ENCODE data around the gene FNDC3A. TPM values are rescaled to one million over a fixed set of nuclear protein-coding genes. Genes with fewer than 3 reads are reported as not detected.
"Not testable (repeated sequence)": the region's sequence is repeated elsewhere in the genome, so short reads cannot be mapped to it uniquely, and the experiment has no call there.

Gene FNDC3A
- total and polyA plus RNA-seq, 4 donors, result 14.9 to 70.2 (median 47.3) TPM

DNA sequence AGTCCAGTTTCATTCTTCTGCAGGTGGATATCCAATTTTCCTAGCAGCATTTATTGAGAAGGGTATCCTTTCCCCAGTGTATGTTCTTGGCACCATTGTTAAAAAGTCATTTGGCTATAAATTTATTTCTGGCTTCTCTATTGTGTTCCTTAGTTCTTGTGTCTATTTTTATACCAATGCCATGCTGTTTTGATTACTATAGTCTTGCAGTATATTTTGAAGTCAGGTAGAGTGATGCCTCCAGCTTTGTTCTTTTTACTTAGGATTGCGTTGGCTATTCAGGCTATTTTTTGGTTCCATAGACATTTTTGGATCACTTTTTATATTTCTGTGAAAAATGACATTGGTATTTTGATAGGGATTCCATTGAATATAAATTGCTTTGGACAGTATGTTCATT is 172.7 kb downstream of the FNDC3A start:
- H3K27me3 ChIP-seq (ENCODE audit: control insufficient read depth in 1 of 2, insufficient read depth in 2 of 2, low read length in 1 of 2), result no peaks in the 10 kb centered on the region
- ATAC-seq (ENCODE audit: low FRiP score) (no peak), DNase-seq (no peak)
- H3K4me1 ChIP-seq (ENCODE audit: control insufficient read depth in 1 of 2, insufficient read depth in 2 of 2, low read length in 2 of 2), result no peaks in the 10 kb centered on the region
- H3K4me3 ChIP-seq (ENCODE audit: low read length in 2 of 2), result no peak overlapping the region
- H3K9me3 ChIP-seq (ENCODE audit: control insufficient read depth, low read length), result peaks cover 1% of the 10 kb centered on the region
- intact Hi-C loops (cut with DNase I), result no loop called here
- H3K27ac ChIP-seq (ENCODE audit: low read depth in 1 of 2, low read length in 2 of 2), result no peak overlapping the region
- WGBS, 2 donors, result 97% methylated on average over 1 of the region's 1 CpG
- H3K36me3 ChIP-seq (ENCODE audit: control insufficient read depth in 1 of 2, insufficient read depth in 2 of 2, low read length in 1 of 2), result peaks cover 0 to 3% of the 10 kb centered on the region in 2 donors

- H3K36me3 ChIP-seq (ENCODE audit: control insufficient read depth in 1 of 2, insufficient read depth in 2 of 2, low read length in 1 of 2); H3K4me3 ChIP-seq (ENCODE audit: low read length in 2 of 2); H3K27me3 ChIP-seq (ENCODE audit: control insufficient read depth in 1 of 2, insufficient read depth in 2 of 2, low read length in 1 of 2); H3K4me1 ChIP-seq (ENCODE audit: control insufficient read depth in 1 of 2, insufficient read depth in 2 of 2, low read length in 2 of 2); H3K9me3 ChIP-seq (ENCODE audit: control insufficient read depth, low read length); DNase-seq; ATAC-seq (ENCODE audit: low FRiP score); H3K27ac ChIP-seq (ENCODE audit: low read depth in 1 of 2, low read length in 2 of 2); intact Hi-C loops (cut with DNase I): not testable (repeated sequence)
- 90 to 93% methylated on average over 35 of the region's 35 CpGs for WGBS, 2 donors
Measured at GRCh38 chr13:49157955-49158584, 182.4 kb downstream of the FNDC3A start.

- H3K27ac ChIP-seq (ENCODE audit: low read depth in 1 of 2, low read length in 2 of 2); H3K9me3 ChIP-seq (ENCODE audit: control insufficient read depth, low read length); intact Hi-C loops (cut with DNase I); H3K36me3 ChIP-seq (ENCODE audit: control insufficient read depth in 1 of 2, insufficient read depth in 2 of 2, low read length in 1 of 2); H3K4me3 ChIP-seq (ENCODE audit: low read length in 2 of 2); DNase-seq; H3K27me3 ChIP-seq (ENCODE audit: control insufficient read depth in 1 of 2, insufficient read depth in 2 of 2, low read length in 1 of 2); H3K4me1 ChIP-seq (ENCODE audit: control insufficient read depth in 1 of 2, insufficient read depth in 2 of 2, low read length in 2 of 2); ATAC-seq (ENCODE audit: low FRiP score): not testable (repeated sequence)
- 98 to 99% methylated on average over 8 of the region's 8 CpGs for WGBS, 2 donors
Measured at GRCh38 chr13:49163162-49163561, 187.4 kb downstream of the FNDC3A start.

GRCh38 chr13:49164712-49165111 is 189.0 kb downstream of the FNDC3A start:
- H3K36me3 ChIP-seq (ENCODE audit: control insufficient read depth in 1 of 2, insufficient read depth in 2 of 2, low read length in 1 of 2), result peaks cover 4 to 8% of the 10 kb centered on the region in 2 donors
- no peak overlapping the region for H3K27ac ChIP-seq (ENCODE audit: low read depth in 1 of 2, low read length in 2 of 2)
- no peak overlapping the region for H3K4me3 ChIP-seq (ENCODE audit: low read length in 2 of 2)
- no peaks in the 10 kb centered on the region for H3K27me3 ChIP-seq (ENCODE audit: control insufficient read depth in 1 of 2, insufficient read depth in 2 of 2, low read length in 1 of 2)
- no peaks in the 10 kb centered on the region for H3K4me1 ChIP-seq (ENCODE audit: control insufficient read depth in 1 of 2, insufficient read depth in 2 of 2, low read length in 2 of 2)
- peaks cover 4% of the 10 kb centered on the region for H3K9me3 ChIP-seq (ENCODE audit: control insufficient read depth, low read length)
- intact Hi-C loops (cut with DNase I), result no loop called here
- ATAC-seq (ENCODE audit: low FRiP score) (no peak), DNase-seq (no peak)
- WGBS, 2 donors, result 98 to 99% methylated on average over 7 of the region's 7 CpGs

GRCh38 chr13:49165798-49166752 is 190.4 kb downstream of the FNDC3A start:
- H3K4me3 ChIP-seq (ENCODE audit: low read length in 2 of 2), result no peak overlapping the region
- H3K9me3 ChIP-seq (ENCODE audit: control insufficient read depth, low read length), result peaks cover 4% of the 10 kb centered on the region
- ATAC-seq (ENCODE audit: low FRiP score) (no peak), DNase-seq (no peak)
- intact Hi-C loops (cut with DNase I), result no loop called here
- H3K4me1 ChIP-seq (ENCODE audit: control insufficient read depth in 1 of 2, insufficient read depth in 2 of 2, low read length in 2 of 2), result no peaks in the 10 kb centered on the region
- no peak overlapping the region for H3K27ac ChIP-seq (ENCODE audit: low read depth in 1 of 2, low read length in 2 of 2)
- H3K27me3 ChIP-seq (ENCODE audit: control insufficient read depth in 1 of 2, insufficient read depth in 2 of 2, low read length in 1 of 2), result no peaks in the 10 kb centered on the region
- peaks cover 4 to 8% of the 10 kb centered on the region in 2 donors for H3K36me3 ChIP-seq (ENCODE audit: control insufficient read depth in 1 of 2, insufficient read depth in 2 of 2, low read length in 1 of 2)
- WGBS, 2 donors, result 91 to 95% methylated on average over 5 of the region's 5 CpGs

GRCh38 chr13:49171359-49171758 is 195.6 kb downstream of the FNDC3A start:
- H3K27me3 ChIP-seq (ENCODE audit: control insufficient read depth in 1 of 2, insufficient read depth in 2 of 2, low read length in 1 of 2), result no peaks in the 10 kb centered on the region
- H3K9me3 ChIP-seq (ENCODE audit: control insufficient read depth, low read length), result no peaks in the 10 kb centered on the region
- no peak for DNase-seq
- ATAC-seq (ENCODE audit: low FRiP score), result no peak
- no peak overlapping the region for H3K4me3 ChIP-seq (ENCODE audit: low read length in 2 of 2)
- H3K4me1 ChIP-seq (ENCODE audit: control insufficient read depth in 1 of 2, insufficient read depth in 2 of 2, low read length in 2 of 2), result no peaks in the 10 kb centered on the region
- intact Hi-C loops (cut with DNase I), result no loop called here
- H3K36me3 ChIP-seq (ENCODE audit: control insufficient read depth in 1 of 2, insufficient read depth in 2 of 2, low read length in 1 of 2), result peaks cover 3 to 5% of the 10 kb centered on the region in 2 donors
- no peak overlapping the region for H3K27ac ChIP-seq (ENCODE audit: low read depth in 1 of 2, low read length in 2 of 2)

GRCh38 chr13:49183672-49184325 is 208.1 kb downstream of the FNDC3A start:
- H3K4me3 ChIP-seq (ENCODE audit: low read length in 2 of 2), result no peak overlapping the region
- H3K36me3 ChIP-seq (ENCODE audit: control insufficient read depth in 1 of 2, insufficient read depth in 2 of 2, low read length in 1 of 2), result peaks cover 0 to 5% of the 10 kb centered on the region in 2 donors
- no peaks in the 10 kb centered on the region for H3K27me3 ChIP-seq (ENCODE audit: control insufficient read depth in 1 of 2, insufficient read depth in 2 of 2, low read length in 1 of 2)
- no peaks in the 10 kb centered on the region for H3K4me1 ChIP-seq (ENCODE audit: control insufficient read depth in 1 of 2, insufficient read depth in 2 of 2, low read length in 2 of 2)
- no peak for DNase-seq
- H3K9me3 ChIP-seq (ENCODE audit: control insufficient read depth, low read length), result no peaks in the 10 kb centered on the region
- H3K27ac ChIP-seq (ENCODE audit: low read depth in 1 of 2, low read length in 2 of 2), result no peak overlapping the region
- intact Hi-C loops (cut with DNase I), result no loop called here
- ATAC-seq (ENCODE audit: low FRiP score), result no peak
- 55 to 79% methylated on average over 1 of the region's 1 CpG for WGBS, 2 donors

- H3K36me3 ChIP-seq (ENCODE audit: control insufficient read depth in 1 of 2, insufficient read depth in 2 of 2, low read length in 1 of 2), result peaks cover 0 to 5% of the 10 kb centered on the region in 2 donors
- no peak overlapping the region for H3K27ac ChIP-seq (ENCODE audit: low read depth in 1 of 2, low read length in 2 of 2)
- 72 to 73% methylated on average over 4 of the region's 4 CpGs for WGBS, 2 donors
- H3K4me1 ChIP-seq (ENCODE audit: control insufficient read depth in 1 of 2, insufficient read depth in 2 of 2, low read length in 2 of 2), result no peaks in the 10 kb centered on the region
- ATAC-seq (ENCODE audit: low FRiP score) (no peak), DNase-seq (no peak)
- no peaks in the 10 kb centered on the region for H3K9me3 ChIP-seq (ENCODE audit: control insufficient read depth, low read length)
- H3K4me3 ChIP-seq (ENCODE audit: low read length in 2 of 2), result no peak overlapping the region
- no peaks in the 10 kb centered on the region for H3K27me3 ChIP-seq (ENCODE audit: control insufficient read depth in 1 of 2, insufficient read depth in 2 of 2, low read length in 1 of 2)
- intact Hi-C loops (cut with DNase I), result no loop called here
Measured at GRCh38 chr13:49184621-49185020, 208.9 kb downstream of the FNDC3A start.
